HepG2 (cell line): ENCODE data around the gene PLGRKT. TPM values are rescaled to one million over a fixed set of nuclear protein-coding genes. Genes with fewer than 3 reads are reported as not detected.

Source experiments
- ATAC-seq: fragments of 200-7000 bp; cut with Tn5 transposase; 3 replicates; pipeline ENCODE4 v1.9.1; 2020; ENCODE audit warnings: mild to moderate bottlenecking, moderate library complexity
- BruUV-seq: library from RNA; stranded (reverse); fragments of 400-500 nt; replicated peaks from 2 replicates; lab custom pipeline; 2021; lab: Mats Ljungman, UMichigan
- CTCF ChIA-PET: fragments of 300-600 bp; formaldehyde crosslinking; extraction: SDS; loops from one replicate; lab custom pipeline; 2021; ENCODE audit warnings: low total read pairs, inconsistent platforms, low intra/inter-chr PET ratio; lab: Yijun Ruan, JAX
- POLR2A ChIA-PET: fragments of 350-600 bp; sonication (Branson Sonifier 250); formaldehyde crosslinking; loops from one replicate; lab custom pipeline; 2020; ENCODE audit warnings: antibody characterized with exemption, inconsistent platforms; lab: Yijun Ruan, JAX
- DNase-seq: peaks from one replicate; pipeline ENCODE4 v3.0.0-alpha.2; 2015; ENCODE audit warnings: low spot score
- FAIRE-seq: peaks from 3 replicates; lab custom pipeline; 2011; peaks lifted over from hg19 to GRCh38; lab: Jason Lieb, UNC
- H2AFZ ChIP-seq: one replicate; pipeline ENCODE4 v1.6.1; 2011; ENCODE audit warnings: low read length, inconsistent platforms
- H3K27ac ChIP-seq: fragments of 300-600 bp; 3 replicates; pipeline ENCODE4 v1.8.0; 2011; ENCODE audit warnings: mixed run types, mild to moderate bottlenecking, mixed read lengths, low read length, inconsistent platforms; ENCODE audit not compliant: insufficient read depth; ENCODE audit errors: extremely low read length
- H3K27me3 ChIP-seq, 2 experiments: fragments of 200-600 bp in 1 of 2; 2 replicates in 1 of 2; 3 replicates in 1 of 2; pipeline versions ENCODE4 v1.6.0 to v1.8.0; 2011; ENCODE audit warnings: low read length in 2 of 2, mild to moderate bottlenecking in 2 of 2, moderate library complexity in 2 of 2, inconsistent platforms in 1 of 2; ENCODE audit not compliant: insufficient read depth in 2 of 2, control insufficient read depth in 1 of 2
- H3K36me3 ChIP-seq, 2 experiments: fragments of 200-600 bp in 1 of 2; replicated peaks in 1 of 2; 2 replicates in 1 of 2; 3 replicates in 1 of 2; pipeline versions ENCODE4 v1.5.1 to v1.8.0; 2011; ENCODE audit warnings: low read length in 2 of 2, inconsistent platforms in 1 of 2; ENCODE audit not compliant: insufficient read depth in 2 of 2, control insufficient read depth in 1 of 2
- H3K4me1 ChIP-seq: 2 replicates; pipeline ENCODE4 v1.5.1; 2012; ENCODE audit warnings: low read length, inconsistent platforms; ENCODE audit not compliant: insufficient read depth
- H3K4me2 ChIP-seq: 2 replicates; pipeline ENCODE4 v1.6.0; 2011; ENCODE audit warnings: low read depth, low read length, inconsistent platforms
- H3K4me3 ChIP-seq, 3 experiments: fragments of 200-600 bp in 1 of 3; sonication (generic), shearing (Covaris generic) in 1 of 3; replicated peaks in 1 of 3; 2 replicates each; pipeline ENCODE4 v1.5.1; 2011 to 2016; ENCODE audit warnings: low read length in 3 of 3, inconsistent platforms in 2 of 3, low read depth in 2 of 3, mild to moderate bottlenecking in 2 of 3, control low read depth in 1 of 3, mixed read lengths in 1 of 3; ENCODE audit not compliant: insufficient read depth in 1 of 3
- H3K79me2 ChIP-seq: one replicate; pipeline ENCODE4 v1.6.1; 2011; ENCODE audit warnings: low read length, inconsistent platforms; ENCODE audit not compliant: insufficient read depth
- H3K9ac ChIP-seq: 2 replicates; pipeline ENCODE4 v1.6.0; 2011; ENCODE audit warnings: mild to moderate bottlenecking, low read depth, low read length, inconsistent platforms; ENCODE audit not compliant: insufficient read depth
- H3K9me3 ChIP-seq: 2 replicates; pipeline ENCODE4 v1.5.1; 2012; ENCODE audit warnings: mild to moderate bottlenecking, low read length
- H4K20me1 ChIP-seq: 2 replicates; pipeline ENCODE4 v1.6.0; 2011; ENCODE audit warnings: inconsistent platforms, mild to moderate bottlenecking, low read length, moderate library complexity; ENCODE audit not compliant: insufficient read depth
- BCLAF1 ChIP-seq: fragments of 450-650 bp; IDR thresholded peaks from 2 replicates; pipeline ENCODE4 v1.6.1; 2017; ENCODE audit warnings: mild to moderate bottlenecking
- CTCF ChIP-seq: sonication (generic); formaldehyde crosslinking; IDR thresholded peaks from 2 replicates; pipeline ENCODE4 v1.5.0; 2020; ENCODE audit warnings: mild to moderate bottlenecking, missing genetic modification reagents, moderate library complexity
- IKZF1 ChIP-seq: fragments of 450-650 bp; IDR thresholded peaks from 2 replicates; pipeline ENCODE4 v1.7.1; 2016
- MIER3 ChIP-seq: IDR thresholded peaks from 2 replicates; pipeline ENCODE4 v1.6.1; 2016; ENCODE audit warnings: missing compliant biosample characterization, borderline replicate concordance
- MXD1 ChIP-seq: sonication (generic); formaldehyde crosslinking; IDR thresholded peaks from 2 replicates; pipeline ENCODE4 v1.4.0; 2020; ENCODE audit warnings: mild to moderate bottlenecking, missing genetic modification reagents
- MYC ChIP-seq: sonication (generic); formaldehyde crosslinking; IDR thresholded peaks from 2 replicates; pipeline ENCODE4 v1.9.0; 2021; ENCODE audit warnings: missing genetic modification reagents, borderline replicate concordance
- RBFOX2 ChIP-seq: fragments of 200-400 bp; formaldehyde crosslinking; IDR thresholded peaks from 2 replicates; pipeline ENCODE4 v1.6.1; 2017; ENCODE audit warnings: low read depth, mild to moderate bottlenecking, low read length
- RCOR2 ChIP-seq: IDR thresholded peaks from 2 replicates; pipeline ENCODE4 v1.6.1; 2016; ENCODE audit warnings: missing biosample characterization, missing genetic modification reagents
- SMC3 ChIP-seq: IDR thresholded peaks from 2 replicates; pipeline ENCODE4 v1.6.1; 2011; ENCODE audit warnings: low read length, improper control_type of control experiment
- STAG1 ChIP-seq: sonication (generic); formaldehyde crosslinking; IDR thresholded peaks from 2 replicates; pipeline ENCODE4 v1.4.0; 2020; ENCODE audit warnings: missing genetic modification reagents
- ZMYM2 ChIP-seq: sonication (generic); formaldehyde crosslinking; IDR thresholded peaks from 2 replicates; pipeline ENCODE4 v1.8.0; 2022; ENCODE audit warnings: mild to moderate bottlenecking, missing genetic modification reagents
- ZMYM3 ChIP-seq: sonication (generic); formaldehyde crosslinking; IDR thresholded peaks from 2 replicates; pipeline ENCODE4 v1.5.1; 2020; ENCODE audit warnings: mild to moderate bottlenecking, missing genetic modification reagents
- ZMYM4 ChIP-seq: sonication (generic); formaldehyde crosslinking; IDR thresholded peaks from 2 replicates; pipeline ENCODE4 v1.8.1; 2023; ENCODE audit warnings: mild to moderate bottlenecking, missing genetic modification reagents
- ZNF451 ChIP-seq: sonication (generic); formaldehyde crosslinking; IDR thresholded peaks from 2 replicates; pipeline ENCODE4 v1.5.0; 2020; ENCODE audit warnings: mild to moderate bottlenecking, missing genetic modification reagents
- ZSCAN12 ChIP-seq: sonication (generic); formaldehyde crosslinking; IDR thresholded peaks from 2 replicates; pipeline ENCODE4 v1.9.0; 2021; ENCODE audit warnings: mild to moderate bottlenecking, missing genetic modification reagents
- WGBS: methylation state at CpG from one replicate; pipeline ENCODE4 v1.1.6; 2017; ENCODE audit warnings: low lambda C conversion rate; 5-methylcytosine and 5-hydroxymethylcytosine counted together
- in situ Hi-C: cut with HindIII; loops from 2 replicates; pipeline ENCODE4 v1.10.0; 2017; ENCODE audit warnings: low pct_unique_long_range_greater_than_20kb; ENCODE audit not compliant: extremely low pct_ligation_motif_present
- intact Hi-C: fragments of 100-400 bp; cut with micrococcal nuclease; formaldehyde crosslinking; loops from one replicate; pipeline ENCODE4 v1.10.0; 2022; ENCODE audit not compliant: unreplicated experiment
- polyA plus RNA-seq, 8 experiments: library from polyadenylated mRNA; depleted of rRNA in 3 of 8; stranded (reverse) in 7 of 8; unstranded in 1 of 8; fragments of >200 nt; fragmentation: Illumina TruSeq in 4 of 8; extraction: Trizol in 4 of 8; gene quantifications; 2 replicates each; pipeline versions ENCODE4 v1.2.1 to v1.2.3, GENCODE V29; 2011 to 2016; ENCODE audit warnings: low read depth in 4 of 8, missing spikeins in 1 of 8, mixed read lengths in 1 of 8; ENCODE audit not compliant: insufficient read depth in 1 of 8
- total RNA-seq, 5 experiments: library from RNA; depleted of rRNA; stranded (reverse); fragments of >200 nt; fragmentation: Illumina TruSeq; extraction: Trizol; gene quantifications; 2 replicates each; pipeline ENCODE4 v1.2.3, GENCODE V29; 2016; ENCODE audit warnings: low read depth in 1 of 5

Gene PLGRKT
- total and polyA plus RNA-seq, 2 of the 13 experiments (the other 11 are each of a cell fraction or from before 2014, with no cell fraction given), result 5.0 to 15.8 TPM

- POLR2A ChIA-PET, result no interaction called here
- DNase-seq (peak; percentile 20), FAIRE-seq (peak; percentile 4), ATAC-seq (peak; percentile 67)
- H3K79me2 ChIP-seq, result no peaks in the 10 kb centered on the region
- H3K27ac ChIP-seq, result no peak overlapping the region
- no peak overlapping the region for H2AFZ ChIP-seq
- H3K4me3 ChIP-seq, result no peak overlapping the region
- in situ Hi-C loops, result loop anchor here (25.0 kb wide), 2 partner anchors 438 to 663 kb away; partner anchors contain the start of gene JAK2
- TF ChIP-seq RCOR2 (0 out of 2 replicates have a peak, but pooled peaks have one; percentile 25), IKZF1 (no peak), MIER3 (CRISPR knock-in tag) (no peak), ZMYM2 (CRISPR knock-in tag) (0 out of 2 replicates have a peak, but pooled peaks have one; percentile 26), BCLAF1 (no peak), ZNF451 (no peak), ZMYM3 (0 out of 2 replicates have a peak, but pooled peaks have one; percentile 20), MYC (CRISPR knock-in tag) (no peak), CTCF (CRISPR knock-in tag) (peak; percentile 60), STAG1 (CRISPR knock-in tag) (peak; percentile 74), ZSCAN12 (CRISPR knock-in tag) (no peak), ZMYM4 (CRISPR knock-in tag) (peak; percentile 40; the same call in 1 of the 2 replicates), SMC3 (peak; percentile 38; the same call in 1 of the 2 replicates), MXD1 (CRISPR knock-in tag) (no peak), RBFOX2 (no peak)
- H3K9me3 ChIP-seq, result no peaks in the 10 kb centered on the region
- H4K20me1 ChIP-seq, result no peaks in the 10 kb centered on the region
- peaks cover 8% of the 10 kb centered on the region; the same call in 1 of the 2 replicates for H3K4me1 ChIP-seq
- H3K9ac ChIP-seq, result no peak overlapping the region
- H3K4me2 ChIP-seq, result no peak overlapping the region
- WGBS, result 65% methylated on average over 2 of the region's 2 CpGs
- no peaks in the 10 kb centered on the region for H3K27me3 ChIP-seq
- intact Hi-C loops, result loop anchor here (1.0 to 2.0 kb wide), 2 partner anchors 239 to 674 kb away; no protein-coding TSS in a partner anchor
- CTCF ChIA-PET, result interaction anchor here (1.0 to 2.0 kb wide), 2 partner anchors 239 to 240 kb away, joined by 3 to 16 read pairs; no protein-coding TSS in a partner anchor
- H3K36me3 ChIP-seq, result 0 out of 5 replicates have a peak, but pooled peaks cover 0 to 3% of the 10 kb centered on the region in 2 experiments
- BruUV-seq, result no TSS peak
These were observed 12.6 kb downstream of the PLGRKT start for GRCh38 chr9:5425006-5425628.
